ENCODE results near the gene HADHB. TPM values are rescaled to one million over a fixed set of nuclear protein-coding genes. Genes with fewer than 3 reads are reported as not detected.
A peak's percentile ranks its signal among the peaks of the same experiment; 100 is the strongest.

Gene HADHB
- total and polyA plus RNA-seq, 2 of the 13 experiments (the other 11 are each of a cell fraction or from before 2014, with no cell fraction given), result 112 to 238 TPM

DNA sequence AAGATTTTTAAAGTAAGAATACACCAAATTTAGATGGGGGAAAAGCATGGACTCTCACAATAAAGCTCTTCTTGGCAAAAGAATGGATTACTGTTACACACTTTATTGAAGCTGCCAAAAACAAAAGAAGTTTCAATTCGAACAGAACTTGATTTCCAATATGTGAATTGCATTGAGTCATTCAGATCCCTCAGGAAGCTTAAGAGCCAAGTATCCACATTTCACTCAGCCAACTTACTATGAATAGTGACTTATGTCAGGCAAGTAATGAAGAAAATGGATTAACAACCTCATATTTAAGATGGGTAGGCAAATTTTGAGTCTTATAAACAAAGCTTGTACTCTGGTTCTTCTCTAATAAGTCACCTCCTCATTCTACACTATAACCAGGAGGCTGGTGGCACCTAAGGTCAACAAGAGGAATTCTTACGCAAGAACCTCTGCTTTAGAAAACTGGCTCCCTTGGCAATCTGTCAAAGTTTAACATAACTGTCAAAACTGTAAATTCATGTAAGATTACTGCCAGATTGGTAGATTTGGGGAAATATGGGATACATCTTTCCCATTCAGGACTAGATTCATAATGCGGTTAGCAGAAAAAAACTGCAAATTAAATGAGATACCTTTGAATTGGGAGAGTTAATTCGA, 6.3 kb upstream of the HADHB start (continued):
- TF ChIP-seq MIER3 (CRISPR knock-in tag; IDR thresholded peaks at IDR 0.05; ENCODE audit: borderline replicate concordance) (peak; percentile 87), ZNF644 (CRISPR knock-in tag; IDR thresholded peaks at IDR 0.05; ENCODE audit: low read depth) (peak; percentile 73; the same call in 1 of the 2 replicates), FOXP1 (IDR thresholded peaks at IDR 0.05) (no peak), FOXP1 (CRISPR knock-in tag; IDR thresholded peaks at IDR 0.05) (peak; percentile 41; the same call in 1 of the 2 replicates), GABPA (IDR thresholded peaks at IDR 0.05; ENCODE audit: low read depth, low read length) (no peak), GABPA (CRISPR knock-in tag; IDR thresholded peaks at IDR 0.05; ENCODE audit: low read depth) (no peak), THRA (CRISPR knock-in tag; IDR thresholded peaks at IDR 0.05; ENCODE audit: borderline replicate concordance) (peak; percentile 99), ZNF547 (CRISPR knock-in tag; IDR thresholded peaks at IDR 0.05) (no peak), NCOR1 (IDR thresholded peaks at IDR 0.05; ENCODE audit: borderline replicate concordance, low read length) (peak; percentile 49; the same call in 1 of the 2 replicates), RARA (CRISPR knock-in tag; IDR thresholded peaks at IDR 0.05) (peak; percentile 74), CEBPG (CRISPR knock-in tag; IDR thresholded peaks at IDR 0.05) (peak; percentile 98), MLLT10 (CRISPR knock-in tag; IDR thresholded peaks at IDR 0.05) (no peak), SMAD3 (CRISPR knock-in tag; IDR thresholded peaks at IDR 0.05) (0 out of 2 replicates have a peak, but pooled peaks have one; percentile 17), MZF1 (CRISPR knock-in tag; IDR thresholded peaks at IDR 0.05; ENCODE audit: borderline replicate concordance) (no peak), REPIN1 (CRISPR knock-in tag; IDR thresholded peaks at IDR 0.05; ENCODE audit: borderline replicate concordance, low read depth) (peak; percentile 17; the same call in 1 of the 2 replicates), TFE3 (CRISPR knock-in tag; IDR thresholded peaks at IDR 0.05) (peak; percentile 29; the same call in 1 of the 2 replicates), RFXANK (CRISPR knock-in tag; IDR thresholded peaks at IDR 0.05) (peak; percentile 20; the same call in 1 of the 2 replicates), ERF (CRISPR knock-in tag; IDR thresholded peaks at IDR 0.05) (0 out of 2 replicates have a peak, but pooled peaks have one; percentile 48), ISL2 (CRISPR knock-in tag; IDR thresholded peaks at IDR 0.05) (0 out of 2 replicates have a peak, but pooled peaks have one; percentile 15), CHD4 (IDR thresholded peaks at IDR 0.05; ENCODE audit: borderline replicate concordance, low read length) (peak; percentile 40; the same call in 1 of the 2 replicates), FOXA1 (IDR thresholded peaks at IDR 0.05) (no peak), FOXA1 (CRISPR knock-in tag; IDR thresholded peaks at IDR 0.05) (peak; percentile 94), SMC3 (IDR thresholded peaks at IDR 0.05; ENCODE audit: low read length) (peak; percentile 31; the same call in 1 of the 2 replicates), ZNF350 (CRISPR knock-in tag; IDR thresholded peaks at IDR 0.05; ENCODE audit: borderline replicate concordance, low read depth) (no peak)
- TF ChIP-seq, protein P1, sequence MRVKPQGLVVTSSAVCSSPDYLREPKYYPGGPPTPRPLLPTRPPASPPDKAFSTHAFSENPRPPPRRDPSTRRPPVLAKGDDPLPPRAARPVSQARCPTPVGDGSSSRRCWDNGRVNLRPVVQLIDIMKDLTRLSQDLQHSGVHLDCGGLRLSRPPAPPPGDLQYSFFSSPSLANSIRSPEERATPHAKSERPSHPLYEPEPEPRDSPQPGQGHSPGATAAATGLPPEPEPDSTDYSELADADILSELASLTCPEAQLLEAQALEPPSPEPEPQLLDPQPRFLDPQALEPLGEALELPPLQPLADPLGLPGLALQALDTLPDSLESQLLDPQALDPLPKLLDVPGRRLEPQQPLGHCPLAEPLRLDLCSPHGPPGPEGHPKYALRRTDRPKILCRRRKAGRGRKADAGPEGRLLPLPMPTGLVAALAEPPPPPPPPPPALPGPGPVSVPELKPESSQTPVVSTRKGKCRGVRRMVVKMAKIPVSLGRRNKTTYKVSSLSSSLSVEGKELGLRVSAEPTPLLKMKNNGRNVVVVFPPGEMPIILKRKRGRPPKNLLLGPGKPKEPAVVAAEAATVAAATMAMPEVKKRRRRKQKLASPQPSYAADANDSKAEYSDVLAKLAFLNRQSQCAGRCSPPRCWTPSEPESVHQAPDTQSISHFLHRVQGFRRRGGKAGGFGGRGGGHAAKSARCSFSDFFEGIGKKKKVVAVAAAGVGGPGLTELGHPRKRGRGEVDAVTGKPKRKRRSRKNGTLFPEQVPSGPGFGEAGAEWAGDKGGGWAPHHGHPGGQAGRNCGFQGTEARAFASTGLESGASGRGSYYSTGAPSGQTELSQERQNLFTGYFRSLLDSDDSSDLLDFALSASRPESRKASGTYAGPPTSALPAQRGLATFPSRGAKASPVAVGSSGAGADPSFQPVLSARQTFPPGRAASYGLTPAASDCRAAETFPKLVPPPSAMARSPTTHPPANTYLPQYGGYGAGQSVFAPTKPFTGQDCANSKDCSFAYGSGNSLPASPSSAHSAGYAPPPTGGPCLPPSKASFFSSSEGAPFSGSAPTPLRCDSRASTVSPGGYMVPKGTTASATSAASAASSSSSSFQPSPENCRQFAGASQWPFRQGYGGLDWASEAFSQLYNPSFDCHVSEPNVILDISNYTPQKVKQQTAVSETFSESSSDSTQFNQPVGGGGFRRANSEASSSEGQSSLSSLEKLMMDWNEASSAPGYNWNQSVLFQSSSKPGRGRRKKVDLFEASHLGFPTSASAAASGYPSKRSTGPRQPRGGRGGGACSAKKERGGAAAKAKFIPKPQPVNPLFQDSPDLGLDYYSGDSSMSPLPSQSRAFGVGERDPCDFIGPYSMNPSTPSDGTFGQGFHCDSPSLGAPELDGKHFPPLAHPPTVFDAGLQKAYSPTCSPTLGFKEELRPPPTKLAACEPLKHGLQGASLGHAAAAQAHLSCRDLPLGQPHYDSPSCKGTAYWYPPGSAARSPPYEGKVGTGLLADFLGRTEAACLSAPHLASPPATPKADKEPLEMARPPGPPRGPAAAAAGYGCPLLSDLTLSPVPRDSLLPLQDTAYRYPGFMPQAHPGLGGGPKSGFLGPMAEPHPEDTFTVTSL (CRISPR knock-in tag; IDR thresholded peaks at IDR 0.05; ENCODE audit: borderline replicate concordance), result peak; percentile 80; the same call in 1 of the 2 replicates
